H9 (cell line): Measurements from ENCODE around the gene CRHR2. TPM values are rescaled to one million over a fixed set of nuclear protein-coding genes. Genes with fewer than 3 reads are reported as not detected.

Experiments
- DNase-seq: peaks from one replicate; pipeline ENCODE4 v3.0.0-alpha.2; 2017
- H2AFZ ChIP-seq: one replicate; pipeline ENCODE4 v1.6.1; 2013; ENCODE audit warnings: mild to moderate bottlenecking, low read length, control low read depth, moderate library complexity
- H2AK5ac ChIP-seq: 2 replicates; pipeline ENCODE4 v1.6.1; 2013; ENCODE audit warnings: low read length, control low read depth, mixed read lengths; ENCODE audit not compliant: insufficient read length
- H2BK120ac ChIP-seq: one replicate; pipeline ENCODE4 v1.6.1; 2013; ENCODE audit warnings: low read depth, mild to moderate bottlenecking, low read length, control low read depth, inconsistent platforms; ENCODE audit not compliant: poor library complexity, severe bottlenecking
- H2BK12ac ChIP-seq: 2 replicates; pipeline ENCODE4 v1.6.1; 2013; ENCODE audit warnings: low read length, control low read depth, mixed read lengths, low read depth; ENCODE audit not compliant: insufficient read length
- H2BK15ac ChIP-seq: 2 replicates; pipeline ENCODE4 v1.6.1; 2013; ENCODE audit warnings: low read depth, low read length, control low read depth
- H2BK20ac ChIP-seq: one replicate; pipeline ENCODE4 v1.6.1; 2013; ENCODE audit warnings: low read depth, mild to moderate bottlenecking, low read length, control low read depth, inconsistent platforms; ENCODE audit not compliant: poor library complexity, severe bottlenecking
- H2BK5ac ChIP-seq: 2 replicates; pipeline ENCODE4 v1.6.1; 2013; ENCODE audit warnings: low read length, control low read depth, mixed read lengths; ENCODE audit not compliant: insufficient read length
- H3K14ac ChIP-seq: 2 replicates; pipeline ENCODE4 v1.6.1; 2013; ENCODE audit warnings: low read length, control low read depth; ENCODE audit not compliant: insufficient read depth
- H3K18ac ChIP-seq: 2 replicates; pipeline ENCODE4 v1.6.1; 2013; ENCODE audit warnings: low read depth, mild to moderate bottlenecking, mixed read lengths, low read length, control low read depth; ENCODE audit not compliant: insufficient read length
- H3K23ac ChIP-seq: 2 replicates; pipeline ENCODE4 v1.6.1; 2013; ENCODE audit warnings: low read length, control low read depth, mixed read lengths, low read depth; ENCODE audit not compliant: insufficient read length
- H3K23me2 ChIP-seq: 2 replicates; pipeline ENCODE4 v1.6.1; 2013; ENCODE audit warnings: low read depth, mild to moderate bottlenecking, mixed read lengths, low read length, control low read depth; ENCODE audit not compliant: insufficient read length, poor library complexity, severe bottlenecking
- H3K27ac ChIP-seq: 2 replicates; pipeline ENCODE4 v1.5.1; 2013; ENCODE audit warnings: low read length, control low read depth, mixed read lengths, low read depth; ENCODE audit not compliant: insufficient read length
- H3K27me3 ChIP-seq: 2 replicates; pipeline ENCODE4 v1.6.1; 2013; ENCODE audit warnings: low read length, control low read depth, inconsistent platforms; ENCODE audit not compliant: insufficient read depth
- H3K4ac ChIP-seq: 2 replicates; pipeline ENCODE4 v1.6.1; 2013; ENCODE audit warnings: low read depth, mild to moderate bottlenecking, control low read depth, inconsistent platforms, low read length, moderate library complexity
- H3K4me1 ChIP-seq: 2 replicates; pipeline ENCODE4 v1.6.1; 2013; ENCODE audit warnings: low read length, control low read depth, inconsistent platforms; ENCODE audit not compliant: insufficient read depth
- H3K4me2 ChIP-seq: 2 replicates; pipeline ENCODE4 v1.6.1; 2013; ENCODE audit warnings: low read length, control low read depth, mixed read lengths; ENCODE audit not compliant: insufficient read length, insufficient read depth
- H3K56ac ChIP-seq: 2 replicates; pipeline ENCODE4 v1.6.1; 2013; ENCODE audit warnings: low read depth, mild to moderate bottlenecking, mixed read lengths, low read length, control low read depth; ENCODE audit not compliant: insufficient read length
- H3K79me1 ChIP-seq: 2 replicates; pipeline ENCODE4 v1.6.1; 2013; ENCODE audit warnings: low read depth, mild to moderate bottlenecking, moderate library complexity, low read length, control low read depth, inconsistent platforms; ENCODE audit not compliant: insufficient read depth, poor library complexity, severe bottlenecking
- H3K79me2 ChIP-seq: 2 replicates; pipeline ENCODE4 v1.6.1; 2013; ENCODE audit warnings: low read length, control low read depth, inconsistent platforms; ENCODE audit not compliant: insufficient read depth
- H3K9ac ChIP-seq: 2 replicates; pipeline ENCODE4 v1.6.1; 2013; ENCODE audit warnings: low read length, control low read depth, mixed read lengths; ENCODE audit not compliant: insufficient read length; ENCODE audit errors: extremely low read depth
- H3K9me3 ChIP-seq: one replicate; pipeline ENCODE4 v1.6.1; 2013; ENCODE audit warnings: low read depth, low read length, inconsistent platforms; ENCODE audit not compliant: control insufficient read depth
- H3T11ph ChIP-seq: one replicate; pipeline ENCODE4 v1.6.1; 2013; ENCODE audit warnings: mild to moderate bottlenecking, low read length, control low read depth, inconsistent platforms
- H4K20me1 ChIP-seq: one replicate; pipeline ENCODE4 v1.6.1; 2013; ENCODE audit not compliant: control insufficient read depth, insufficient read length, insufficient read depth
- H4K5ac ChIP-seq: 2 replicates; pipeline ENCODE4 v1.6.1; 2013; ENCODE audit warnings: low read depth, mild to moderate bottlenecking, mixed read lengths, low read length, control low read depth; ENCODE audit not compliant: insufficient read length
- H4K8ac ChIP-seq: replicated peaks from 2 replicates; pipeline ENCODE4 v1.6.1; 2013; ENCODE audit warnings: low read length, control low read depth, mixed read lengths, low read depth; ENCODE audit not compliant: insufficient read length
- H4K91ac ChIP-seq: 2 replicates; pipeline ENCODE4 v1.6.1; 2013; ENCODE audit warnings: low read depth, mild to moderate bottlenecking, moderate library complexity, mixed read lengths, low read length, control low read depth; ENCODE audit not compliant: insufficient read length
- H3K27ac Mint-ChIP-seq, 3 experiments: 2 replicates in 2 of 3; 3 replicates in 1 of 3; pipeline ENCODE4 v1.8.0; 2020 to 2021; ENCODE audit warnings: mixed read lengths in 3 of 3, mild to moderate bottlenecking in 1 of 3, moderate library complexity in 1 of 3
- H3K27me3 Mint-ChIP-seq: 2 replicates; pipeline ENCODE4 v1.8.0; 2021; ENCODE audit warnings: low read depth, mild to moderate bottlenecking, moderate library complexity, mixed read lengths
- H3K36me3 Mint-ChIP-seq, 3 experiments: 2 replicates in 2 of 3; 3 replicates in 1 of 3; pipeline ENCODE4 v1.8.0; 2020 to 2021; ENCODE audit warnings: low read depth in 3 of 3, mixed read lengths in 3 of 3; ENCODE audit not compliant: insufficient read depth in 1 of 3
- H3K4me1 Mint-ChIP-seq, 2 experiments: 2 replicates each; pipeline ENCODE4 v1.8.0; 2020; ENCODE audit warnings: mixed read lengths in 2 of 2
- H3K4me3 Mint-ChIP-seq, 2 experiments: 2 replicates in 1 of 2; 3 replicates in 1 of 2; pipeline ENCODE4 v1.8.0; 2020 to 2021; ENCODE audit warnings: mild to moderate bottlenecking in 2 of 2, mixed read lengths in 2 of 2, moderate library complexity in 1 of 2
- H3K9me3 Mint-ChIP-seq, 2 experiments: 2 replicates in 1 of 2; 3 replicates in 1 of 2; pipeline ENCODE4 v1.8.0; 2020; ENCODE audit warnings: mild to moderate bottlenecking in 2 of 2, mixed read lengths in 2 of 2, moderate library complexity in 1 of 2
- CTCF ChIP-seq: fragments of 200-600 bp; sonication (generic); conservative IDR thresholded peaks from 3 replicates; pipeline ENCODE4 v1.8.0; 2021; ENCODE audit warnings: antibody characterized with exemption, mild to moderate bottlenecking
- WGBS: extraction: QIAGEN DNeasy Blood & Tissue Kit; methylation state at CpG from one replicate; pipeline ENCODE4 v1.1.7; 2013; ENCODE audit warnings: missing lambda C conversion rate, low lambda C conversion rate, mixed read lengths; ENCODE audit not compliant: insufficient read length; ENCODE audit errors: extremely low coverage; 5-methylcytosine and 5-hydroxymethylcytosine counted together
- total RNA-seq: library from RNA; stranded (reverse); gene quantifications from 2 replicates; pipeline ENCODE4 v1.2.1, GENCODE V29; 2021

Gene CRHR2
- total RNA-seq, 1 experiment from 2014 or later, result 0.07 TPM

GRCh38 chr7:30659312-30659711 is 22.9 kb downstream of the CRHR2 start:
- Histone ChIP-seq H4K20me1 (no peaks in the 10 kb centered on the region), H3T11ph (no peak overlapping the region), H3K18ac (no peak overlapping the region), H3K4me2 (no peak overlapping the region), H4K5ac (no peak overlapping the region), H3K14ac (no peak overlapping the region), H4K91ac (no peak overlapping the region), H3K27ac (no peak overlapping the region), H3K27me3 (no peaks in the 10 kb centered on the region), H2AFZ (no peak overlapping the region), H2BK12ac (no peak overlapping the region), H2BK20ac (no peak overlapping the region), H2BK5ac (no peak overlapping the region), H3K79me2 (no peaks in the 10 kb centered on the region), H3K9ac (no peak overlapping the region), H3K23me2 (no peaks in the 10 kb centered on the region), H3K56ac (no peak overlapping the region), H3K4ac (no peak overlapping the region), H3K4me1 (no peaks in the 10 kb centered on the region), H3K79me1 (no peaks in the 10 kb centered on the region), H2BK120ac (no peak overlapping the region), H3K23ac (no peak overlapping the region), H2AK5ac (no peak overlapping the region), H4K8ac (no peak overlapping the region), H2BK15ac (no peak overlapping the region), H3K9me3 (no peaks in the 10 kb centered on the region)
- peaks cover 2 to 6% (median 3%) of the 10 kb centered on the region in 3 experiments; a peak in 3 of 7 replicates for H3K36me3 Mint-ChIP-seq
- no peak overlapping the region for H3K27ac Mint-ChIP-seq
- H3K27me3 Mint-ChIP-seq, result no peaks in the 10 kb centered on the region; the same call in 1 of the 2 replicates
- no peak for DNase-seq
- WGBS, result no CpG with 5 or more reads among the region's 3 CpGs
- no peaks in the 10 kb centered on the region for H3K9me3 Mint-ChIP-seq
- H3K4me1 Mint-ChIP-seq, result no peaks in the 10 kb centered on the region
- TF ChIP-seq CTCF, result no peak
- no peak overlapping the region for H3K4me3 Mint-ChIP-seq
